HepG2 (cell line): Measurements from ENCODE around the gene ITIH3.

Experiments
- FOXA1 ChIP-seq, 2 experiments: fragments of 450-650 bp in 1 of 2; sonication (generic) in 1 of 2; formaldehyde crosslinking in 1 of 2; IDR thresholded peaks; 2 replicates each; pipeline versions ENCODE4 v1.4.0 to v1.6.1; 2016 to 2020; ENCODE audit warnings: missing genetic modification reagents in 1 of 2
- GABPA ChIP-seq, 2 experiments: IDR thresholded peaks; 2 replicates each; pipeline ENCODE4 v1.6.1; 2011 to 2016; ENCODE audit warnings: low read depth in 2 of 2, low read length in 1 of 2, missing biosample characterization in 1 of 2, missing genetic modification characterization in 1 of 2
- TAF1 ChIP-seq: sonication (generic); formaldehyde crosslinking; IDR thresholded peaks from 2 replicates; pipeline ENCODE4 v1.4.0; 2020; ENCODE audit warnings: missing genetic modification reagents
- TBX3 ChIP-seq: fragments of 450-650 bp; IDR thresholded peaks from 2 replicates; pipeline ENCODE4 v1.6.1; 2017; ENCODE audit warnings: antibody characterized with exemption, mild to moderate bottlenecking, inconsistent platforms, borderline replicate concordance
- ZBTB49 ChIP-seq: sonication (generic); formaldehyde crosslinking; IDR thresholded peaks from 2 replicates; pipeline ENCODE4 v1.4.0; 2020; ENCODE audit warnings: missing genetic modification reagents, borderline replicate concordance
- TF ChIP-seq, protein P1 (sequence below): IDR thresholded peaks from 2 replicates; pipeline ENCODE4 v1.6.1; 2016; ENCODE audit warnings: missing compliant biosample characterization, missing genetic modification reagents, borderline replicate concordance
- TF ChIP-seq, protein P2 (sequence below): sonication (generic); formaldehyde crosslinking; IDR thresholded peaks from 2 replicates; pipeline ENCODE4 v1.8.1; 2023; ENCODE audit warnings: mild to moderate bottlenecking, moderate library complexity, missing genetic modification reagents

- TF ChIP-seq, protein P1, sequence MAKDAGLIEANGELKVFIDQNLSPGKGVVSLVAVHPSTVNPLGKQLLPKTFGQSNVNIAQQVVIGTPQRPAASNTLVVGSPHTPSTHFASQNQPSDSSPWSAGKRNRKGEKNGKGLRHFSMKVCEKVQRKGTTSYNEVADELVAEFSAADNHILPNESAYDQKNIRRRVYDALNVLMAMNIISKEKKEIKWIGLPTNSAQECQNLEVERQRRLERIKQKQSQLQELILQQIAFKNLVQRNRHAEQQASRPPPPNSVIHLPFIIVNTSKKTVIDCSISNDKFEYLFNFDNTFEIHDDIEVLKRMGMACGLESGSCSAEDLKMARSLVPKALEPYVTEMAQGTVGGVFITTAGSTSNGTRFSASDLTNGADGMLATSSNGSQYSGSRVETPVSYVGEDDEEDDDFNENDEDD (CRISPR knock-in tag): no peak
- TF ChIP-seq TAF1 (CRISPR knock-in tag): no peak
- TF ChIP-seq, protein P2, sequence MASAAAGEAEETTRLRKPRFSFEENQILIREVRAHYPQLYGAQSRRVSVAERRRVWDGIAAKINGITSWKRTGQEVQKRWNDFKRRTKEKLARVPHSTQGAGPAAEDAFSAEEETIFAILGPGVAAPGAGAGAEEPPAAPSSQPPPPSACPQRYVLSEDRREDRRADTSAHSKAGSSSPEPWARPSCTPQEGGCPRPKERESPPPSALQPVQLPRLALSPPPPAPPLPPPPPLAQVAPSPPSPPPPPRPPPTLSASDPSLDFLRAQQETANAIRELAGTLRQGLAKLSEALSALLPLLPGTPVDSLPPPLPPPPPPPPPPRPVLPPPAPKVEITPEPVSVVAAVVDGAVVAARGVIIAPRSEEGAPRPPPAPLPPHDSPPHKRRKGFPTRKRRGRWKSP (CRISPR knock-in tag): no peak
- TF ChIP-seq TBX3: no peak
- no peak for TF ChIP-seq GABPA (IDR thresholded peaks at IDR 0.05; ENCODE audit: low read depth, low read length)
- TF ChIP-seq GABPA (CRISPR knock-in tag; IDR thresholded peaks at IDR 0.05; ENCODE audit: low read depth): no peak
- no peak for TF ChIP-seq ZBTB49
- no peak for TF ChIP-seq FOXA1 (IDR thresholded peaks at IDR 0.05)
- TF ChIP-seq FOXA1 (CRISPR knock-in tag; IDR thresholded peaks at IDR 0.05): no peak
Observed at GRCh38 chr3:52775877-52776276, 18.7 kb upstream of the ITIH3 start.
